SU-DHL-6 (cell line): ENCODE data around the gene PIEZO1.

Source experiments
- CTCF ChIP-seq: fragments of 200-600 bp; sonication (generic); IDR thresholded peaks from one replicate; pipeline ENCODE4 v1.5.1; 2017; ENCODE audit warnings: antibody characterized with exemption, mild to moderate bottlenecking, low read length, moderate library complexity; ENCODE audit not compliant: insufficient read depth, poor library complexity, severe bottlenecking
- EZH2phosphoT487 ChIP-seq: fragments of 200-600 bp; sonication (generic), shearing (Covaris generic); conservative IDR thresholded peaks from 2 replicates; pipeline ENCODE4 v1.6.1; 2018; ENCODE audit warnings: mild to moderate bottlenecking, antibody characterized with exemption, low read length, moderate library complexity, mixed read lengths

GRCh38 chr16:88754109-88754911, 30.7 kb downstream of the PIEZO1 start:
- TF ChIP-seq CTCF (no peak), EZH2phosphoT487 (no peak)
